ENCODE results near the gene PRPF4.

The PRPF4 gene

GRCh38 chr9:113298311-113298710 is 22.9 kb downstream of the PRPF4 start:
- POLR2A ChIA-PET, result no interaction called here
- Histone ChIP-seq H3K36me3 (ENCODE audit: control insufficient read depth in 4 of 4, insufficient read depth in 4 of 4, low read length in 3 of 4) (peaks cover 3 to 9% (median 5%) of the 10 kb centered on the region in 4 experiments), H3K9me3 (ENCODE audit: control extremely low read depth in 1 of 5, control insufficient read depth in 4 of 5, insufficient read depth in 2 of 5, low read depth in 1 of 5, low read length in 4 of 5) (no peaks in the 10 kb centered on the region), H3K27ac (ENCODE audit: insufficient read depth in 1 of 2, low read depth in 1 of 2, low read length in 2 of 2, poor library complexity in 1 of 2, severe bottlenecking in 2 of 2) (no peak overlapping the region), H3K4me3 (ENCODE audit: control insufficient read depth in 1 of 7, extremely low read depth in 1 of 7, insufficient read depth in 4 of 7, low read depth in 2 of 7, low read length in 6 of 7) (no peak overlapping the region), H3K27me3 (replicated peaks in 2 of 5; ENCODE audit: control insufficient read depth in 4 of 5, insufficient read depth in 5 of 5, low read length in 4 of 5) (no peaks in the 10 kb centered on the region), H3K4me1 (ENCODE audit: control extremely low read depth in 1 of 4, control insufficient read depth in 4 of 4, insufficient read depth in 4 of 4, low read length in 3 of 4) (peaks cover 0 to 9% (median 8%) of the 10 kb centered on the region in 4 experiments)
- CTCF ChIA-PET, result interaction anchor here (1.3 to 1.9 kb wide), 2 partner anchors 12 to 103 kb away, joined by 5 read pairs; partner anchors contain the start of gene ALAD
- no peak for DNase-seq
- WGBS (ENCODE audit: insufficient coverage), result 98% methylated on average over 8 of the region's 8 CpGs

- peaks cover 0 to 2% (median 1%) of the 10 kb centered on the region in 4 experiments for H3K36me3 ChIP-seq (ENCODE audit: control insufficient read depth in 4 of 4, insufficient read depth in 4 of 4, low read length in 3 of 4)
- no peak overlapping the region for H3K4me3 ChIP-seq (ENCODE audit: control insufficient read depth in 1 of 7, extremely low read depth in 1 of 7, insufficient read depth in 4 of 7, low read depth in 2 of 7, low read length in 6 of 7)
- over 99% methylated on average over 13 of the region's 15 CpGs for WGBS (ENCODE audit: insufficient coverage)
- H3K9me3 ChIP-seq (ENCODE audit: control extremely low read depth in 1 of 5, control insufficient read depth in 4 of 5, insufficient read depth in 2 of 5, low read depth in 1 of 5, low read length in 4 of 5), result no peaks in the 10 kb centered on the region
- H3K27me3 ChIP-seq (replicated peaks in 2 of 5; ENCODE audit: control insufficient read depth in 4 of 5, insufficient read depth in 5 of 5, low read length in 4 of 5), result no peaks in the 10 kb centered on the region
- DNase-seq, result no peak
- ChIA-PET CTCF (interaction anchor here (0.6 to 1.9 kb wide), 6 partner anchors 8 to 102 kb away, joined by 3 to 5 read pairs (median 4); partner anchors contain the start of gene ALAD), POLR2A (no interaction called here)
- H3K27ac ChIP-seq (ENCODE audit: insufficient read depth in 1 of 2, low read depth in 1 of 2, low read length in 2 of 2, poor library complexity in 1 of 2, severe bottlenecking in 2 of 2), result no peak overlapping the region
- H3K4me1 ChIP-seq (ENCODE audit: control extremely low read depth in 1 of 4, control insufficient read depth in 4 of 4, insufficient read depth in 4 of 4, low read length in 3 of 4), result peaks cover 0 to 9% (median 8%) of the 10 kb centered on the region in 4 experiments
Measured at GRCh38 chr9:113298924-113299770, 23.7 kb downstream of the PRPF4 start.

- Histone ChIP-seq H3K36me3 (ENCODE audit: control insufficient read depth in 4 of 4, insufficient read depth in 4 of 4, low read length in 3 of 4) (no peaks in the 10 kb centered on the region), H3K27me3 (replicated peaks in 2 of 5; ENCODE audit: control insufficient read depth in 4 of 5, insufficient read depth in 5 of 5, low read length in 4 of 5) (no peaks in the 10 kb centered on the region), H3K4me3 (ENCODE audit: control insufficient read depth in 1 of 7, extremely low read depth in 1 of 7, insufficient read depth in 4 of 7, low read depth in 2 of 7, low read length in 6 of 7) (peak overlapping the region in 3 of 7 experiments; percentile 40 to 51 (median 42)), H3K9me3 (ENCODE audit: control extremely low read depth in 1 of 5, control insufficient read depth in 4 of 5, insufficient read depth in 2 of 5, low read depth in 1 of 5, low read length in 4 of 5) (no peaks in the 10 kb centered on the region), H3K27ac (ENCODE audit: insufficient read depth in 1 of 2, low read depth in 1 of 2, low read length in 2 of 2, poor library complexity in 1 of 2, severe bottlenecking in 2 of 2) (no peak overlapping the region), H3K4me1 (ENCODE audit: control extremely low read depth in 1 of 4, control insufficient read depth in 4 of 4, insufficient read depth in 4 of 4, low read length in 3 of 4) (peaks cover 0 to 9% (median 8%) of the 10 kb centered on the region in 4 experiments)
- POLR2A ChIA-PET, result no interaction called here
- WGBS (ENCODE audit: insufficient coverage), result 50% methylated on average over 6 of the region's 8 CpGs
- CTCF ChIA-PET, result interaction anchor here (0.9 to 1.9 kb wide), 5 partner anchors 8 to 102 kb away, joined by 3 to 5 read pairs (median 5); partner anchors contain the start of gene ALAD
- DNase-seq, result peak; percentile 68 to 87 (median 86)
Measured at GRCh38 chr9:113299800-113300292, 24.4 kb downstream of the PRPF4 start.

GRCh38 chr9:113301548-113301947 is 26.1 kb downstream of the PRPF4 start:
- ChIA-PET CTCF (interaction anchor here (0.8 to 1.1 kb wide), 2 partner anchors 10 to 20 kb away, joined by 3 read pairs; no protein-coding TSS in a partner anchor), POLR2A (no interaction called here)
- WGBS (ENCODE audit: insufficient coverage), result 97% methylated on average over 5 of the region's 8 CpGs
- Histone ChIP-seq H3K4me1 (ENCODE audit: control extremely low read depth in 1 of 4, control insufficient read depth in 4 of 4, insufficient read depth in 4 of 4, low read length in 3 of 4) (peaks cover 0 to 9% (median 8%) of the 10 kb centered on the region in 4 experiments), H3K4me3 (ENCODE audit: control insufficient read depth in 1 of 7, extremely low read depth in 1 of 7, insufficient read depth in 4 of 7, low read depth in 2 of 7, low read length in 6 of 7) (no peak overlapping the region), H3K27ac (ENCODE audit: insufficient read depth in 1 of 2, low read depth in 1 of 2, low read length in 2 of 2, poor library complexity in 1 of 2, severe bottlenecking in 2 of 2) (no peak overlapping the region), H3K9me3 (ENCODE audit: control extremely low read depth in 1 of 5, control insufficient read depth in 4 of 5, insufficient read depth in 2 of 5, low read depth in 1 of 5, low read length in 4 of 5) (no peaks in the 10 kb centered on the region), H3K27me3 (replicated peaks in 2 of 5; ENCODE audit: control insufficient read depth in 4 of 5, insufficient read depth in 5 of 5, low read length in 4 of 5) (no peaks in the 10 kb centered on the region), H3K36me3 (ENCODE audit: control insufficient read depth in 4 of 4, insufficient read depth in 4 of 4, low read length in 3 of 4) (no peaks in the 10 kb centered on the region)
- DNase-seq, result no peak

GRCh38 chr9:113302792-113303418 is 27.4 kb downstream of the PRPF4 start, which contains the start of gene RNF183:
Gene RNF183, minus strand, starts transcription at chr9:113303376. Its CDS starts 5,192 bp downstream, at chr9:113298184.
- Histone ChIP-seq H3K27ac (ENCODE audit: insufficient read depth in 1 of 2, low read depth in 1 of 2, low read length in 2 of 2, poor library complexity in 1 of 2, severe bottlenecking in 2 of 2) (no peak within 1 kb of the TSS), H3K27me3 (replicated peaks in 2 of 5; ENCODE audit: control insufficient read depth in 4 of 5, insufficient read depth in 5 of 5, low read length in 4 of 5) (no peaks in the 10 kb centered on the region), H3K4me1 (ENCODE audit: control extremely low read depth in 1 of 4, control insufficient read depth in 4 of 4, insufficient read depth in 4 of 4, low read length in 3 of 4) (peaks cover 0 to 9% (median 8%) of the 10 kb centered on the region in 4 experiments), H3K9me3 (ENCODE audit: control extremely low read depth in 1 of 5, control insufficient read depth in 4 of 5, insufficient read depth in 2 of 5, low read depth in 1 of 5, low read length in 4 of 5) (no peaks in the 10 kb centered on the region), H3K36me3 (ENCODE audit: control insufficient read depth in 4 of 4, insufficient read depth in 4 of 4, low read length in 3 of 4) (no peaks in the 10 kb centered on the region), H3K4me3 (ENCODE audit: control insufficient read depth in 1 of 7, extremely low read depth in 1 of 7, insufficient read depth in 4 of 7, low read depth in 2 of 7, low read length in 6 of 7) (no peak within 1 kb of the TSS)
- POLR2A ChIA-PET, result no interaction called here
- 98% methylated on average over 23 of the region's 25 CpGs for WGBS (ENCODE audit: insufficient coverage)
- CTCF ChIA-PET, result no interaction called here
- DNase-seq, result no peak

- H3K9me3 ChIP-seq (ENCODE audit: control extremely low read depth in 1 of 5, control insufficient read depth in 4 of 5, insufficient read depth in 2 of 5, low read depth in 1 of 5, low read length in 4 of 5), result no peaks in the 10 kb centered on the region
- WGBS (ENCODE audit: insufficient coverage), result no CpG with 5 or more reads among the region's 1 CpG
- H3K27ac ChIP-seq (ENCODE audit: insufficient read depth in 1 of 2, low read depth in 1 of 2, low read length in 2 of 2, poor library complexity in 1 of 2, severe bottlenecking in 2 of 2), result no peak overlapping the region
- H3K27me3 ChIP-seq (replicated peaks in 2 of 5; ENCODE audit: control insufficient read depth in 4 of 5, insufficient read depth in 5 of 5, low read length in 4 of 5), result no peaks in the 10 kb centered on the region
- no peak for DNase-seq
- no peaks in the 10 kb centered on the region for H3K36me3 ChIP-seq (ENCODE audit: control insufficient read depth in 4 of 4, insufficient read depth in 4 of 4, low read length in 3 of 4)
- POLR2A ChIA-PET, result no interaction called here
- H3K4me1 ChIP-seq (ENCODE audit: control extremely low read depth in 1 of 4, control insufficient read depth in 4 of 4, insufficient read depth in 4 of 4, low read length in 3 of 4), result no peaks in the 10 kb centered on the region
- CTCF ChIA-PET, result interaction anchor here (1.5 kb wide), 1 partner anchor 12 kb away, joined by 3 read pairs; no protein-coding TSS in a partner anchor
- H3K4me3 ChIP-seq (ENCODE audit: control insufficient read depth in 1 of 7, extremely low read depth in 1 of 7, insufficient read depth in 4 of 7, low read depth in 2 of 7, low read length in 6 of 7), result no peak overlapping the region
Measured at GRCh38 chr9:113306566-113306965, 31.1 kb downstream of the PRPF4 start.

Measured in common myeloid progenitor, CD34-positive (primary cell).